Vagina (tissue), 2 donors: ENCODE results near the gene GPR52. TPM values are rescaled to one million over a fixed set of nuclear protein-coding genes. Genes with fewer than 3 reads are reported as not detected.
A peak's percentile ranks its signal among the peaks of the same experiment; 100 is the strongest.

Experiments used
- DNase-seq, 2 donors: peaks; one replicate each; pipeline ENCODE4 v3.0.0-alpha.2; 2017; ENCODE audit errors: extremely low spot score in 2 of 2
- H3K27ac ChIP-seq: fragments of 200-600 bp; sonication (generic); one replicate; pipeline ENCODE4 v1.5.1; 2019
- H3K27me3 ChIP-seq: fragments of 200-600 bp; sonication (generic); one replicate; pipeline ENCODE4 v1.5.1; 2019
- H3K36me3 ChIP-seq, 2 donors: fragments of 200-600 bp; sonication (generic); one replicate each; pipeline ENCODE4 v1.5.1; 2017 to 2019
- H3K4me1 ChIP-seq: fragments of 200-600 bp; sonication (generic); one replicate; pipeline ENCODE4 v1.5.1; 2019
- H3K4me3 ChIP-seq, 2 donors: fragments of 200-600 bp; sonication (generic); 1 replicate in 1 of 2; 2 replicates in 1 of 2; pipeline ENCODE4 v1.5.1; 2016 to 2019
- H3K9me3 ChIP-seq: fragments of 200-600 bp; sonication (generic); one replicate; pipeline ENCODE4 v1.5.1; 2019
- CTCF ChIP-seq, 3 experiments: fragments of 450-650 bp in 2 of 3; fragments of 200-600 bp in 1 of 3; sonication (generic) in 1 of 3; IDR thresholded peaks; one replicate each; pipeline ENCODE4 v1.5.1; 2017 to 2019; ENCODE audit warnings: antibody characterized with exemption in 3 of 3, mild to moderate bottlenecking in 2 of 3, moderate library complexity in 2 of 3
- POLR2A ChIP-seq, 2 donors: fragments of 450-650 bp; IDR thresholded peaks; one replicate each; pipeline ENCODE4 v1.6.1; 2017; ENCODE audit warnings: antibody characterized with exemption in 2 of 2, mild to moderate bottlenecking in 2 of 2, moderate library complexity in 2 of 2
- POLR2AphosphoS5 ChIP-seq, 2 donors: sonication (generic); formaldehyde crosslinking; IDR thresholded peaks; one replicate each; pipeline ENCODE4 v1.9.0; 2017; ENCODE audit warnings: antibody characterized with exemption in 2 of 2, mild to moderate bottlenecking in 2 of 2, low read depth in 1 of 2; ENCODE audit not compliant: insufficient read depth in 1 of 2
- intact Hi-C: fragments of 100-400 bp; cut with DNase I; formaldehyde crosslinking; loops from one replicate; pipeline ENCODE4 v1.15.1; 2023
- total RNA-seq: library from RNA; depleted of rRNA; stranded (reverse); fragments of >200 nt; gene quantifications from one replicate; pipeline ENCODE4 v1.2.3, GENCODE V29; 2016

Gene GPR52
- total RNA-seq, 1 donor from 2014 or later, result 2.7 TPM

- Histone ChIP-seq H3K27ac (no peak overlapping the region), H3K4me1 (no peaks in the 10 kb centered on the region), H3K36me3 (no peaks in the 10 kb centered on the region), H3K9me3 (no peaks in the 10 kb centered on the region), H3K27me3 (no peaks in the 10 kb centered on the region), H3K4me3 (no peak overlapping the region)
- intact Hi-C loops, result no loop called here
- DNase-seq, result no peak
- TF ChIP-seq POLR2AphosphoS5 (IDR thresholded peaks at IDR 0.05; ENCODE audit: insufficient read depth in 1 of 2, low read depth in 1 of 2), result peak in 1 of 2 donors; percentile 44
- no peak for TF ChIP-seq CTCF (IDR thresholded peaks at IDR 0.05)
Measured at GRCh38 chr1:174448974-174449373, 1.2 kb downstream of the GPR52 start.

- no peaks in the 10 kb centered on the region for H3K36me3 ChIP-seq
- DNase-seq, result no peak
- intact Hi-C loops, result no loop called here
- H3K9me3 ChIP-seq, result no peaks in the 10 kb centered on the region
- TF ChIP-seq POLR2A (IDR thresholded peaks at IDR 0.05), result no peak
- TF ChIP-seq CTCF (IDR thresholded peaks at IDR 0.05), result no peak
- no peak for TF ChIP-seq POLR2AphosphoS5 (IDR thresholded peaks at IDR 0.05; ENCODE audit: insufficient read depth in 1 of 2, low read depth in 1 of 2)
- no peak overlapping the region for H3K27ac ChIP-seq
- H3K27me3 ChIP-seq, result no peaks in the 10 kb centered on the region
- H3K4me1 ChIP-seq, result no peaks in the 10 kb centered on the region
- H3K4me3 ChIP-seq, result no peak overlapping the region
Measured at GRCh38 chr1:174451408-174451807, 3.6 kb downstream of the GPR52 start.

- no peak for DNase-seq
- TF ChIP-seq POLR2AphosphoS5 (IDR thresholded peaks at IDR 0.05; ENCODE audit: insufficient read depth in 1 of 2, low read depth in 1 of 2), result no peak
- TF ChIP-seq CTCF (IDR thresholded peaks at IDR 0.05), result no peak
- no peak for TF ChIP-seq POLR2A (IDR thresholded peaks at IDR 0.05)
- Histone ChIP-seq H3K27me3 (no peaks in the 10 kb centered on the region), H3K27ac (no peak overlapping the region), H3K4me3 (no peak overlapping the region), H3K4me1 (no peaks in the 10 kb centered on the region), H3K9me3 (no peaks in the 10 kb centered on the region), H3K36me3 (no peaks in the 10 kb centered on the region)
- intact Hi-C loops, result no loop called here
Measured at GRCh38 chr1:174465855-174466254, 18.1 kb downstream of the GPR52 start.

GRCh38 chr1:174466607-174467006 lies 18.8 kb downstream of the GPR52 start:
- Histone ChIP-seq H3K27ac (no peak overlapping the region), H3K36me3 (no peaks in the 10 kb centered on the region), H3K27me3 (no peaks in the 10 kb centered on the region), H3K9me3 (no peaks in the 10 kb centered on the region), H3K4me1 (no peaks in the 10 kb centered on the region), H3K4me3 (no peak overlapping the region)
- TF ChIP-seq POLR2AphosphoS5 (IDR thresholded peaks at IDR 0.05; ENCODE audit: insufficient read depth in 1 of 2, low read depth in 1 of 2) (no peak), POLR2A (IDR thresholded peaks at IDR 0.05) (no peak), CTCF (IDR thresholded peaks at IDR 0.05) (no peak)
- intact Hi-C loops, result no loop called here
- no peak for DNase-seq

- intact Hi-C loops, result no loop called here
- Histone ChIP-seq H3K9me3 (no peaks in the 10 kb centered on the region), H3K36me3 (no peaks in the 10 kb centered on the region), H3K4me3 (no peak overlapping the region), H3K27me3 (no peaks in the 10 kb centered on the region), H3K27ac (no peak overlapping the region), H3K4me1 (no peaks in the 10 kb centered on the region)
- TF ChIP-seq POLR2AphosphoS5 (IDR thresholded peaks at IDR 0.05; ENCODE audit: insufficient read depth in 1 of 2, low read depth in 1 of 2), result no peak
- TF ChIP-seq POLR2A (IDR thresholded peaks at IDR 0.05), result no peak
- TF ChIP-seq CTCF (IDR thresholded peaks at IDR 0.05), result no peak
- no peak for DNase-seq
Measured at GRCh38 chr1:174469052-174469451, 21.3 kb downstream of the GPR52 start.
